IPS-NIHi7 (cell line): ENCODE data around the gene ZNF230.
A peak's percentile ranks its signal among the peaks of the same experiment; 100 is the strongest.

Experiments
- DNase-seq: peaks from one replicate; pipeline ENCODE4 v3.0.0; 2012; ENCODE audit warnings: mixed read lengths; ENCODE audit errors: extremely low spot score

ZNF230 gene

DNA sequence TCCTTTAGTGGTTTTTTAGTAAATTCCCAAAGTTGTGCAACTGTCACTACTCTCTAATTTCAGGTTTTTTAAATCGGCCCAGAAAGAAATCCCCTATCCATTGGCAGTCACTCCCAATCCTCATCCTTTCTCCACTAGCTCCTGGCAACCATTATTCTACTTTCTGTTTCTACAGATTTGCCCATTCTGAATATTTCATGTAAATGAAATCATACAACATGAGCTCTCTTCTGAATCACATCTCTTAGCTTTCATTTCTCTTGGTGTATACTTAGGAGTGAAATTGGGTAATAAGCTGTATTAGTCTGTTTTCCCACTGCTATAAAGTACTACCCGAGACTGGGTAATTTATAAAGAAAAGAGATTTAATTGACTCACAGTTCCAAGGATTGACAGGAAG is 39.4 kb downstream of the ZNF230 start:
- DNase-seq = no peak

DNA sequence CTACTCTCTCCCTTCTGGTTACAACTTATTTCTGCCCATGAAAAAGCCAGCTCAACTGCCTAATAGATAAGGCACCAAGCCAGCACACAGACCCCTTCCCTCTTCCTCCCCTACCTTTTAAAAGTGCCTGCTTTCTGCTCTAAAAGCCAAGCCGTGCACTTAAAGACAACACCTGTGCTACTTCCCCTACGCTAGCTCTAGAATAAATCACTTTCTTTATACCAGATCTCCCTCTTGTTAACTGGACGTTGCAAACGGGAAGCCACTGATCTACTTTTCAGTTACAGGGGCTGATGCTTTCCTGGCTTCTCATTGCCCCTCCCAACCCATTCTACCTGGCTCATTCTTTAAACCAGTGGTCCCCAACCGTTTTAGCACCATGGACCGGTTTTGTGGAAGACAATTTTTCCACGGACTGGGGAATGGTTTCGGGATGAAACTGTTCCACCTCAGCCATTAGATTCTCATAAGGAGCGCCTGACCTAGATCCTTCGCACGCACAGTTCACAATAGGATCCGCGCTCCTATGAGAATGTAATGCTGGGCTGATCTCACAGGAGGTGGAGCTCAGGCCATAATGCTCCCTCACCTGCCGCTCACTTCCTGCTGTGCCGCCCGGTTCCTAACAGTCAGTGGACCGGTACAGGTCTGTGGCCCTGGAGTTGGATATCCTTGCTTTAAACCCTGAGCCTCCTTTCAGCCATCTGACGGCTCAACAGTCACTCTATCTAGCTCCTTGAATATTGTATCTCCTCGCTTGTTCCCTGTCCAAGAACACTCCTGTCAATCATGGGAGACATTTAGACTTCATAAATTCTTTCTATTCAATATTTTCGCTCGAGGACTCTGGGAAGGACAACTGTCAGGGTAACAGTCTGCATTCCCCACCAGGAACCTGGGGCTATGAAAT is 48.2 kb downstream of the ZNF230 start:
- no peak for DNase-seq

DNA sequence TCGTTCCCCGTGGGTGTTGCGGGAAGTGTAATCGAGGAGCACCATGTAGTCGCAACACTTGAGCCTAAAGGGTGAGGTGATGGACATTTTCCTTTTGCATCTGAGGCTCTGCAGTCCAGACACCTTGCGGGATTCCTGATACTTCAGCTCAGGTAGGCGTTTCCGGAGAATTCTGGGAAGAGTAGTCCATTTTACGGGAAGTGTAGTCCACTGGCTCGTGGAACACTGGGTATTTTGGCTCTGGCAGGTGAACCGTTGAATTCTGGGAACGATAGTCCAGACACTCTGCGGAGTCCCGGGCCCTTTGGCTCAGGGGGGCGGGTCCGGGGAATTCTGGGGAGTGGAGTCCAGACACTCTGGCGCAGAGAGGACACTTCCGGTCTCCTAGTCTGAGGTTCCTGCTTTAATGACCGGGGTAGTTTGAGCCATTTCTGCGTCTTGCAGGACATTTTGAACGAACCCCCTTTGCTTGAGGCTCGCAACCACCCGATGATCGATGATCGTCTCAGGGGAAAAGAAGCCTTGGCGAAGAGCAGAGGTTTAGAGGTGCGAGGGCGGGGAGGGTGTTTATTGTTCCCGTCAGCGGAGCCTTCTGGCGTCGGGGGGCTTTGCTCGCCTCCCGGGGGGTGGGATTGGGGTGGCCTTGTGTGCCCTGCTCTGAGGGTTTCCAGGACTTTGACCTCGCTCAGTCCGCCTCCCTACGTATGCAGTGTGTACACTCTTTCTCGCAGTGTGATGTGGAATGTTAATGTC is 49.1 kb downstream of the ZNF230 start, which contains the start of gene ZNF223:
TSS of gene ZNF223 (plus strand) at position 387 of the 753 bp plus-strand sequence. CDS start 3,141 bp downstream, outside the sequence.
- peak; percentile 99 for DNase-seq

GRCh38 chr19:44055870-44056269 is 53.1 kb downstream of the ZNF230 start:
- peak; percentile 18 for DNase-seq

DNA sequence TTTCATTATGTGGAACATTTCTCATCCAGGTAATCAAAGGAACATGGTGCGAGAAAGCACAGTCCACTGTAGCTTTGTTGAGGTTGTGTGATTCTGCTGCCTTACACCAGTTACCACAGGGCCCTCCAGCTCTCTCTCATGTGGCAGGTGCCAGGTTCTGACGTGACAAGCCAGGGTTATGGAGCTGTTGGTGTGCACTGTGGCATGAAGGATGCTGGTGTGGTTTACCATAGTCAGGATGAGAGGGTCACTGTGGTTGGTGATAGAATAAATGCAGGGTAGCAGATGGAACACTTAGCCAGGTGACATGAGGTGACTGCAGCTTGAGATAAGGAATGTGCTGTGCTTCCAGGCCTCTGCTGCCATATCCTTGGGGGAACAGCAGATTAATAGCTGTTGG is 56.5 kb downstream of the ZNF230 start:
- DNase-seq = no peak

DNA sequence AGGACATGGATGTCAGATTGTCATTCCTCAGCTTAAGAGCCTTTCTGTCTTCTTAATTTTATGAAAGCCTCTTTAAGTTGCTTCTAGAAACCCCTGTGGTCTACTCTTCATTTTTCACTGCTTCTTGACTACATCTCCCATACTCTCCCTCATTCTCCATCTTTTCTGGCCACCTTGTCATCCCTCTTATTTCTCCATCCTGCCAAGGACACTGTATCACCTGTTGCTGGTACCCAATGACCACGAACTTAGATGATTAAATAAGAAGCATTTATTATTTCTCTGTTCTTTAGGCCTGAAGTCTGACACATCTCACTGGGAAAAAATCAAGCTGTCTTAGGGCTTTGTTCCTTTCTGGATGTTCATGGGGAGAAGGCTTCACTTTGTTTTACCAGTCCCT is 58.3 kb downstream of the ZNF230 start:
- no peak for DNase-seq
